ENCODE results near the gene SEMA3E.

The SEMA3E gene

DNA sequence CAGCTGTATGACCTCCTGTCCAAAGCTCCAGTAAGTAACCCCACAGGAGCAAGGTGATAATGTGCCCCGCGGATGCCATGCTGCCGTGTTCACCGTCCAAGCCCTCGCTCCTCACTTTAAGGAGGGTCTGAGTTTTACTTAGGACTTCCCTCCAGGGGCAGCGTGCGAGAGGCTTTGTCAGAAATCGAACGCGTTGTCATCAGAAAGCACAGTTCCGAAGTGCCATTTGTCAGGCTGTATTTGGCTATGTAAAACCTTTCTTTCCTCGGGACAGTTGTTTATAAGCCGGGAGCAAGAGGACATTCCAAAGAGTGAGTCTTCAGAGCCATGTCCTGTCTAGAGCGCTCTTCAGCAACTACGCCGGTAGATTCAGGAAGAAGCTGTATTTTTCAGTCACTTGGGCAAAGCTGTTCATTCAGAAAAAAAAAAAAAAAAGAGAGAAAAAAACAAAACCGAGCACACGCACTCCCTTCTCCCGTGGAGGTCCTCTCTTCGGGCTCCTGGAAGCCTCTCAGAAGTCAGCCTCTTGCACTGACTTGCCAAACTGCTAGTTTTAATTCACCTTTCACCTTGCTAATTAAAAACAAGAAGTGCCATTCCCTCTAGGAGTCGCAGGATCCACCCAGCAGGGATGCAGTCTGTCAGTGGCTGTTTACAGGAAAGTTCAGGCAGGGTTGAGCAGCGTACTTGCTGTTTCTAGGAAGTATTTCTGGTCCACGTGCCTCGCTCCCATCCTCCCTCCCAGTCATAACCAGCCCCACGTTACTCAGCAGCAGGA, at the start of gene SEMA3E:
Gene SEMA3E, minus strand, starts transcription at position 676 of the 778 bp plus-strand sequence.
- TF ChIP-seq, protein P1, sequence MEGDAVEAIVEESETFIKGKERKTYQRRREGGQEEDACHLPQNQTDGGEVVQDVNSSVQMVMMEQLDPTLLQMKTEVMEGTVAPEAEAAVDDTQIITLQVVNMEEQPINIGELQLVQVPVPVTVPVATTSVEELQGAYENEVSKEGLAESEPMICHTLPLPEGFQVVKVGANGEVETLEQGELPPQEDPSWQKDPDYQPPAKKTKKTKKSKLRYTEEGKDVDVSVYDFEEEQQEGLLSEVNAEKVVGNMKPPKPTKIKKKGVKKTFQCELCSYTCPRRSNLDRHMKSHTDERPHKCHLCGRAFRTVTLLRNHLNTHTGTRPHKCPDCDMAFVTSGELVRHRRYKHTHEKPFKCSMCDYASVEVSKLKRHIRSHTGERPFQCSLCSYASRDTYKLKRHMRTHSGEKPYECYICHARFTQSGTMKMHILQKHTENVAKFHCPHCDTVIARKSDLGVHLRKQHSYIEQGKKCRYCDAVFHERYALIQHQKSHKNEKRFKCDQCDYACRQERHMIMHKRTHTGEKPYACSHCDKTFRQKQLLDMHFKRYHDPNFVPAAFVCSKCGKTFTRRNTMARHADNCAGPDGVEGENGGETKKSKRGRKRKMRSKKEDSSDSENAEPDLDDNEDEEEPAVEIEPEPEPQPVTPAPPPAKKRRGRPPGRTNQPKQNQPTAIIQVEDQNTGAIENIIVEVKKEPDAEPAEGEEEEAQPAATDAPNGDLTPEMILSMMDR (IDR thresholded peaks at IDR 0.05) = no peak

DNA sequence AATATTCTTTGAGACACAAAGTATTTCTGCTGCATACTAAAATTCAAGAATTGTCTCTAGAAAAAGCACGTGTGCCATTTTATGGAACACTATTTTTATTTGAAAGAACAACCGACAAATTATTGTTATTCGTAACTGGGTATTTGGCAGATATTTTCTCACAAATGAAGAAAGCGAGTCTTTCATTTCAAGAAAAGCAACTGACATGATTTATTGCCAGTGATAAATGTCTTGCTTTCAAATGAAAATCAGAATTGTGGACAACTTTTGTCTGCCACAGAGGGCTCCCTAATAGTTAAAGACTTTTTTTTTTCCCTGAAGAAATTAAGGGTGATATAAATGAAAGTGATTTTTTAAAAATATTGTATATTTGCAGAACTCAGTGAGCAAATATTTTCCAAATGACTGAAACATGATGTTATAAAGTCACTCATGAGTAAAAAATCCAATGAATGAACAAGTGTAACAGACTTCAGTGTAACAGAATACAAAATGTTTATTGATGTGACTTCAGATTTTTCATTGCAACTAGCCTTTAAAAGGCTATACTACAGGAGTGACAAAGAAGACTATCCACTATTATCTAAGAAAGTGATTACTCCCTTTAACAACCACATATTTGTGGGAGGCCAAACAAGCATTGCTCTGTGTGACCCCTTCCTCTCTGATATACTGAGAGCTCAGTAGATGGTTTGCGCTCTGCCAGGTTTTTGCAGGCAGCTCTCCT, 49.0 kb upstream of the SEMA3E start:
- TF ChIP-seq, protein P1 (IDR thresholded peaks at IDR 0.05) = no peak

DNA sequence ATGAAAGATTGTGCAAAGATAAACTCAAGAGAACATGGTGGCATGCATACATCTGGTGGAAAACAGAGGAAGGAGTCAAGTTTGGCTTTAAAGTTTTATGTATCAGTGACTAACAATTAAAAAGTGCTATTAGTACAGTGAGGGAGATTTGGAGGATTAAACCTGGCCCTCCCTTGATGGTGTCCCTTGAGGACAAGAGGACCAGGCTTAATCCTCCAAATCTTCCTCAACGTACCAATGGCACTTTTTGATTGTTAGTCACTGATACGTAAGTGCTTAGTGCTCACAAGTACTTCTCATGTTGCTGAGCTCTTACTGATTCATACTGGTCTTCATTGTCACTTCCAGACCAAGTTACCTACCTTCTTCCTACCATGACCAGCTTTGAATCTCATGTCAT, 47.2 kb upstream of the SEMA3E start:
- TF ChIP-seq, protein P1 (IDR thresholded peaks at IDR 0.05) = no peak

DNA sequence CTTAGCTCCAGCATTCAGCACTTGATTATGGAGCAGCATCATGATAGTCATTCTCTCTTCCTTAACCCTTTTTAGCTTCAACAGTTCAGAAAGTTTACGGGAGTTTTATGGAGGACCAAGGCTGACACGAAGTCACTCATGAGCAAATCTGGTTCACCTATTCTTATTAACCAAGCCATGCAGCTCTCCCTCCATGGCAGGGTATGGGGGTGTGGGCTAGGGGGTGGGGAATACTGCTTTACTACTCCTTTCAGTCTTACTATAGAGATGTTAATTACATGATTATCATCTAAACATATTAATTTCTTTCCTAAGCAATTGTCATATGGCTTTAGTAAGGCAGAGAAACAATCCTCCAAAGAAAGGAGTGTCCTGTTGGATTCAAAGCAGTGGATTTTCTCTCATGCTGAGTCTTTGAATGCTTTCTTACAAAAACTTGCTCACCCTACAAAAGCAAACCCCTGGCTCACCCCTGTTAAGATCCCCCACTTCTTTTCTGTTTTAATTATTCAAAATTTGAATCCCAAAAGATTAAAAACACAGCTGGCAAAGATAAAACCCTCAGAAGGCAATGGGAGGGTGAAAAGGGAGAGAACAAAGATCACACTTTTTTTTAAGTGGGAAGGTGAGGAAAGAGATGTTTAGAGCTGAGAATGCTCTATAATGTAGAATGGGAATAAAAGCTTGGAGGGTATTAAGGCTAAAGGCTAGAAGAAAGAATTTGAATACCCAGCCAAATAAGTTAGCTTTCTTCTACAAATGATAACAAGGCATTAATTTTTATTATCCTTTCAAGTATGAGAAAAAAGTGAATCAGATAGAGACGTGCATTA, 46.4 kb upstream of the SEMA3E start:
- TF ChIP-seq, protein P1 (IDR thresholded peaks at IDR 0.05) = no peak

DNA sequence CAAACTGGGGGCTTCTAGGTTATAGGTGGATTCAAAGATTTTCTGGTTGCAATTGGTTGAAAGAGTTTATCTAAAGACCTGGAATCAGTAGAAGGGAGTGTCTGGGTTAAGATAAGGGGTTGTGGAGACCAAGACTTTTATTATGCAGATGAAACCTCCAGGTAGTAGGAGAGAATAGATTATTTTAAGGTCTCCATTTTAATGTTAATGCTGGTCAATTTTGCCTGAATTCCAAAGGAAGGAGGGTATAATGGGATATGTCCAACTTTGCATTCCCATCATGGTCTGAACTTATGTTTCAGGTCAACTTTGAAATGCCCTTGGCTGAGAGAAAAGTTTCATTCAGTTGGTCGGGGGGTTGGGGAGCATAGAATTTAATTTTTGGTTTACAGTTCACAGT, 44.3 kb upstream of the SEMA3E start:
- TF ChIP-seq, protein P1 (IDR thresholded peaks at IDR 0.05) = no peak

DNA sequence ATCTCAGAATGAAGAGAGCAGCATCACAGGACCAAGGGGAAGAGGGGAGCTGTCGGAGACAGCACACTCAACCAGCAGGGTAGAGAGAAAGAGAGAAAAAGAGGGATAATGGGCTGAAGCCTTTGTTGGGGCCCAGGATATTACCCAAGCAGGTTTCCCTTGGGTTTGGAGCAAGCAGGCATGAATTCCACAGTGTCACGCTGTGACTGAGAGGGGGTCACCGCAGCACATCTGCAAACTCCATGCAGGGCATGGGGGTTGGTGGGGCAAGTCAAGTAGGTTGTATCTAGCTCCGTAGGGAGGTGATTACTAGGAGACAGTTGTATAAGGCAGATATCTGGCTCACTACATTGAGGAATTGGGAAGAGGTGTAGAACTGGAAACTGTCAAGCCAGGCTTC, 42.2 kb upstream of the SEMA3E start:
- TF ChIP-seq, protein P1 (IDR thresholded peaks at IDR 0.05) = no peak

DNA sequence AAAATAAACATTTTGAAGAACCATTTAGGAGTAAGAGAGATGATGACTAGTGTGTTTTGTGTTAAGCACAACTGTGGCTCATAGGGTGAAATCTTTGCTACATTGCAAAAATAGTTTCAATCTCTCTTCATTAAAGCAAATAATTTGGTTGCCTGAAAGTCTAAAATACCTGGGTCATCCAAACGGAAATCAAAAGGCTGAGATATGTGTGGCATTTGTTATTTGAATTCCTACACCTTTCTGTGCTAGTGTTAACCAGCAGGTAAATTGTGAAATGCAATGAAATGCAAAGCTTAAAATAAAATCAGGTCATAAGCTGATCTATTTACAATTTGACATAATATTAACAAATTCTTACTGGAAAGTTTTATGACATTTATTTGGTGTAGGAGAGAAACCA, 40.9 kb upstream of the SEMA3E start:
- TF ChIP-seq, protein P1 (IDR thresholded peaks at IDR 0.05) = no peak
